GM12874 (cell line): ENCODE measurements around the gene EMP2.

ENCODE experiments used
- TF ChIP-seq, protein P1 (sequence below): IDR thresholded peaks from 2 replicates; pipeline ENCODE4 v1.5.1; 2011; ENCODE audit warnings: low read depth, mild to moderate bottlenecking, control low read depth, low read length, moderate library complexity; ENCODE audit not compliant: insufficient read depth

EMP2 gene

DNA sequence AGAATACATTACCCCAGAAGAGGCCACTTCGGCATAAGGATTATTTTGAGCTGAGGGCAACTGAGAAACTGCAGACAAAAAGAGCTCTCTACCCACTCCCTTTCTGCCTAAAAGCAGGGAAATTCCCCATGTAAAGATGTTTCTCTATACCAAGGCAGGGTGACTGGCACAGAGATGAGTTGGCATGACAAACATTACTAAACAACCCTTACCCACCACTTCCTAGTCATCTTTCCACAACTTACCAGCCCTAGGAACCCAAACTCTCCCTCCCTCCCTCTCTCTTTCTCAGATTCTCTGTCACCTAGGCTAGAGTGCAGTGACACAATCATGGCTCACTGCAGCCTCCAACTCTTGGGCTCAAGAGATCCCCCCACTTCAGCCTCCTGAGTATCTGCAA, 68.6 kb downstream of the EMP2 start:
- TF ChIP-seq, protein P1, sequence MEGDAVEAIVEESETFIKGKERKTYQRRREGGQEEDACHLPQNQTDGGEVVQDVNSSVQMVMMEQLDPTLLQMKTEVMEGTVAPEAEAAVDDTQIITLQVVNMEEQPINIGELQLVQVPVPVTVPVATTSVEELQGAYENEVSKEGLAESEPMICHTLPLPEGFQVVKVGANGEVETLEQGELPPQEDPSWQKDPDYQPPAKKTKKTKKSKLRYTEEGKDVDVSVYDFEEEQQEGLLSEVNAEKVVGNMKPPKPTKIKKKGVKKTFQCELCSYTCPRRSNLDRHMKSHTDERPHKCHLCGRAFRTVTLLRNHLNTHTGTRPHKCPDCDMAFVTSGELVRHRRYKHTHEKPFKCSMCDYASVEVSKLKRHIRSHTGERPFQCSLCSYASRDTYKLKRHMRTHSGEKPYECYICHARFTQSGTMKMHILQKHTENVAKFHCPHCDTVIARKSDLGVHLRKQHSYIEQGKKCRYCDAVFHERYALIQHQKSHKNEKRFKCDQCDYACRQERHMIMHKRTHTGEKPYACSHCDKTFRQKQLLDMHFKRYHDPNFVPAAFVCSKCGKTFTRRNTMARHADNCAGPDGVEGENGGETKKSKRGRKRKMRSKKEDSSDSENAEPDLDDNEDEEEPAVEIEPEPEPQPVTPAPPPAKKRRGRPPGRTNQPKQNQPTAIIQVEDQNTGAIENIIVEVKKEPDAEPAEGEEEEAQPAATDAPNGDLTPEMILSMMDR, result no peak

DNA sequence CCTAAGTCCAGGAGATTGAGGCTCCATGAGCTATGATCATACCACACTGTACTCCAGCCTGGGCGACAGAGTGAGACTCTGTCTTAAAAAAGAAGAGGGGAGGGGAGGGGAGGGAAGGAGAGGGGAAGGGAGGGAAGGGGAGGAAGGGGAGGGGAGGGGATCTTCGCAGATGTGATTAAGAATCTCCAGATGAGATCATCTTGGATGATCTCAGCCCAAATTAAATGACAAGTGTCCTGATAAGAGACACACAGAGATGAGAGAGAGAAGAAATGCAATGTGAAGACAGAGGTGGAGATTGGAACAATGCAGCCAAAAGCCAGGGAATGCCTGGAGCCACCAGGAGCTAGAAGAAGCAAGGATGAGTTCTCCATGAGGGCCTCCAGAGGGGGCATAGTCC, 70.1 kb downstream of the EMP2 start:
- TF ChIP-seq, protein P1, result no peak

DNA sequence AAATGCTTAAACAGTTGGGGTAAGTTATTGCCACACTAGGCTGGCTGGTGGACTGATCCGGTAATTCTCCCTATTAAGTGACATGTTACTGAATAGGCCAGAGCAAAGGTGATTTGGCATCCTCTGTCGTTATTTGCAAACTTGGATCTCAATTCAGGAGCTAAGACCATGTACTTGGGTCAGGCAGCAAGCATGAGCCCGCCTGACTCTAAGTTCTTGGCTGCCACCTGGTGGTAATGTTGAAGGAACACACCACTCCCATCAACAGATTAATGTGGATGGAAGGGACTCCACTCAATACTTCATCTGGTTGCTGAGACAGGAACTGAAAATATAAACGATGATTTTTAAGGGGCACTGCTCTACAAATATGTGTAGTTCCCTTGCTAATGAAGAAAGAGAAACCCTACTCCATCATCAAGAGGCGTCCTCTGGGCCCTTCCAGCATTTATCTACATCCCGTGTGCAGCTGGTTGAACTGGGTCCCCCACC, 70.8 kb downstream of the EMP2 start:
- TF ChIP-seq, protein P1, result peak; percentile 63

GRCh38 chr16:10504404-10504885, 76.0 kb downstream of the EMP2 start:
- TF ChIP-seq, protein P1, result no peak

DNA sequence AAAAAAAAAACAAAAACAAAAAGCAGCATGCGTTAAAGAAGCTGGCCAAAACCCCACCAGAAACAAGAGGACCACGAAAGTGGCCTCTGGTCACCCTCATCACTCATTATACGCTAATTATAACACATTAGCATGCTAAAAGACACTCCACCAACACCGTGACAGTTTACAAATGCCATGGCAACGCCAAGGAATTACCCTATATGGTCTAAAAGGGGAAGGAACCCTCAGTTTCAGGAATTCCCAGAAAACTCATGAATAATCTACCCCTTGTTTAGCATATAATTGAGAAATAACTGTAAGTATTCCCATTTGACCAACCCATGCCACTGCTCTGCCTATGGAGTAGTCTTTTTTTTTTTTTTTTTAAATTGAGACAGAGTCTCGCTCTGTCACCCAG, 77.6 kb downstream of the EMP2 start:
- TF ChIP-seq, protein P1, result no peak

DNA sequence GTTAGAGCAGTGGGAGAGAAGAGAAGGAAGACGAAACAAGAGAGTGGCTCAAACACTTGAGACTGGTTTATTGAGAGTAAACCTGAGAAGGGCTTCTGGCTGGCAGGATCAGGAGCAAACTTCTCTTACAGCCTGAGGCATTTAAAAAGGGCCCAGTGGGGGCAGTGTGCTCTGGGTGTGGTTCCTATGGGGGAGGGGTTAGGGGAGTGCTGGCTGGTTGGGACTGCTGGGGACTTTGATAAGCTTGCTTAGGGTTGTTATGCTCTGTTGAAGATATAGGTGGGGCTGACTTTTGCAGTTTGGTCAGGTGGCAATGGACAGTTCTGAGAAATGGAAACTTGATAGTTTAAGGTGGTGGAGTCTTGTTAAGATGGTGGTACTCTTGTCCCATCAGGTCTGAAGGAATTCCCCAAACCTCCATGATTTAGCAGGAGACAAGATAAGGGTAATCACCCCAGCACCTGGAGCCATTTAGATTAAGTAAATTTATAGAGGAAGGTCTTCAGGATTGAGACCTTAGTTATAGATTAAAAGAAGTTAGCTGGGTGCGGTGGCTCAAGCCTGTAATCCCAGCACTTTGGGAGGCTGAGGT, 79.3 kb downstream of the EMP2 start:
- TF ChIP-seq, protein P1, result 0 out of 2 replicates have a peak, but pooled peaks have one; percentile 2

DNA sequence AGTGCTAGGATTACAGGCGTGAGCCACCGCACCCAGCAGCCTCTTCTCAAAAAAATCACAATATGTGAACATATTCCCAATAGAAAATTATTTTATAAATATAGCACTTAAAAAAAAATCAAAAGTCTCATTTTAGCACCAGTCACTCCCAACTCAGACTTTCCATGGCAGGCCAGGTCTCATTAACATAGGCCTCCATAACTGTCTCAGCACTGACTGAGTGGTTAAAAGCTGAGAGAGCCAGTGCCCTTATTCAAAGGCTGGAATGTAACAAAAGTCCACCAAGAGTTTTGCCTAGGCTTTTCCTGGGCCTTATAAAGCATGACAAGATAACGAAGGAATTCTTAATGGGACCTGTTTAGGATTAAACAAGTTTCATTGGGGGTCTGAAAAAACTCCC, 79.8 kb downstream of the EMP2 start:
- TF ChIP-seq, protein P1, result no peak
